HG03460 (cell line): ENCODE results near the gene INSRR.

Experiments
- ATAC-seq: cut with Tn5 transposase; IDR thresholded peaks from one replicate; pipeline ENCODE4 v1.9.1; 2021; ENCODE audit not compliant: unreplicated experiment

Gene INSRR

GRCh38 chr1:156808186-156809030, 50.5 kb downstream of the INSRR start:
- no peak for ATAC-seq

GRCh38 chr1:156807627-156808026, 51.3 kb downstream of the INSRR start:
- ATAC-seq, result no peak

GRCh38 chr1:156806512-156807440, 52.1 kb downstream of the INSRR start:
- ATAC-seq, result no peak

DNA sequence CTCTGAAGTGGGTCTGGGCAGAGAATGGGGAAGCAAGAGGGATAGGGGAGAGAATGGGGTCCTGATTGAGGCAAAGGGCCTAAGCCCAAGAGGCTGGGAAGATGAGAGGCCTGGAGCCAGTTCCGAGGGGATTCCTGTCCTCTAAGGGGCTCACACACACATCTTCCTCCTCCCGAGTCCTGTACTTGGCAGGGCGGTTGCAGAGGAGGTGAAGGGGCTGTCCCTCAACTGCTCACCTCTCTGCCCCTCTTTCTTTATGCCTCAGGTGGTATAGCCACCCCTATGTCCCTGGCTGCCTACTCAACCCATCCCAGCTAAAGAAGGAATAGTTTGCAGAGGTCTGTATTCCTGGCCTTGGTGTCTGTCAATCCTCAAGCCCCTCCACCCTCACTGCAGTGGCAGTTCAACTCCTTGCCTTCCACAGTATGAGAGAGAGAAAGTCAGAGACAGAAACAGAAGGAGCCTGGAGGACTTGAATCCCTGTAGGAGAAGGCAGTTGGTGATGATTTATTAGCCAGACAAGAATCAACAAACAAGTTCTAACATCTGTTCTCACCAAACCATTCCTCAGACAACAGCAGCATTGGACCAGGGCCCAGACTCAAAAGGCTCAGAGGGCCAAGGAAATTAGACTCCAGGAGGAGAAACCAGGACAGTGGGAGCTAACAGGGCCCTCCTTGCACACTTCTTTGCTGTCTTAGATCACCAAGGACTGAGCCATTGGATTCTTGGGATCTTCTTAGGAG, 53.0 kb downstream of the INSRR start:
- no peak for ATAC-seq

DNA sequence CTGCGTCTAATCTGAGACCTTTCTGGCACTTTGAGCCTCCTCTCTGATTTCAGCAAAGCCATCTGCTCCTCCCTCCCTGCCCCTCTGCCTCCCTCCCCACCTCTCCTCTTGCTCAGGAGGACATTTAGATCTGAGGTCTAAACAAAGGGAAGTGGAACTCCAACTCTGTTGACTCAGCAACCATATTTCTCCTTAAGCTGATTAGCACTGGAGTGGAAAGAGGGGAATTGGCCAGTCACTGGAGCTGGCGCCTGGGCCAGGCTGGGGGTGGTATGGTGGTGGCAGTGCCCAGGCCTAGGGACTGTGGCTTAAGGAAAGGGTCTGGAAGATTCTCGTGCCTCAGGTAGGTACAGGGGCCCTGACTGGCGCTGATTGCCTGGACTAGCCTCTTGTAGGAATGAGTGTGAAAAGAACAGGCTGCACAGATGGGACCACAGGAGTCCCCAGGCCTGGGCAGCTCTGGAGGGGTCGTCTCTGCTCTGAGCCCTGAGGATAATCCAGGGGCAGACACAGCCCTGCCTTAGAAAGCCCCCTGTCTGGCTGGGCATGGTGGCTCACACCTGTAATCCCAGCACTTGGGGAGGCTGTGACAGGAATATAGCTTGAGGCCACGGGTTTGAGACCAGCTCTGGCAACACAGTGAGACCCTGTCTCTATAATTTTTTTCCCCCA, 54.2 kb downstream of the INSRR start:
- no peak for ATAC-seq

DNA sequence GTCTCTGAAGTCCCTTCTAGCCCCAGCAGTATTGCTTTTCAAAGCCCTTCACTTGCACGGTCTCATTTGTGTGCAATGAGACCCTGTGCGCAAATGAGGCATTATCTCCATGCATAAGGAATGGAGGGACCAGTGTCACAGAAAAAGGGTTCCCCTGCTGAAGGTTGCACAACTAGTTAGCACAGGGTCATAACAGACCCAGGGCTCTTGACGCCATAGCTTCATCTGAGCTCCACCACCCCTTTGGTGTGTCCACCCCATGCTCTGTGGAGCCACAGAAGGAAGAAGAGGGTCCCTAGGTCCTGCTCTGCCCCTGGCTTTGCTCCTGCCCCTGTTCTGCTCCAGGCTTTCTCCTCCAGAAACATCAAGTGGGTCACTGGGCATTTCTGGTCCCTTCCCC, 54.9 kb downstream of the INSRR start:
- ATAC-seq, result no peak

- no peak for ATAC-seq
Measured at GRCh38 chr1:156803086-156803851, 55.6 kb downstream of the INSRR start.

DNA sequence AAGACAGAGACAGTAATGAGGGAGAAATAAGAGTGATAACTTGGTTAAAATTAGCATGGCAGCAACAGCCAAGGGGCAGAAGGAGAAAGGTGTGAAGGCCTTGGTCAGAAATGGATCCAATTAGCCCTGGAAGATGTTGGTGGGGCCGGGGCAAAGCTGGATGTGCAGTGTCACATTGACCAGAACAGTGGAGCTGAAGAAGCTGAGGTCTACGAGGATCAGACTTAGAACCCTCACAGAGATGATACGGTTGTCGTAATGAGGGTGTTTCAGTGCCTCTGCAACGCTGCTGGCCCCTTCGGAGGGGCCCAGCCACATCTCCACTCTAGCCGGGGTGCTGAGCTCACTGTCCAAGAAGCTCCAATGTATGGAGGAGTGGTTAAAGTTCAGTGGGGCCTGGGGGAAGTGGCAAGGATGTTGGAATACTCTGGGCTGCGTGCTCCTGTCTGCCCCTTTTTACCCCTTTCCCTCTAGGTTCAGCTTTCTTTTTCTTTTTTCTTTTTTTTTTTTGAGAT, 56.4 kb downstream of the INSRR start:
- no peak for ATAC-seq

- no peak for ATAC-seq
Measured at GRCh38 chr1:156801409-156802121, 57.4 kb downstream of the INSRR start.

GRCh38 chr1:156797212-156797871, 61.6 kb downstream of the INSRR start:
- ATAC-seq, result no peak

DNA sequence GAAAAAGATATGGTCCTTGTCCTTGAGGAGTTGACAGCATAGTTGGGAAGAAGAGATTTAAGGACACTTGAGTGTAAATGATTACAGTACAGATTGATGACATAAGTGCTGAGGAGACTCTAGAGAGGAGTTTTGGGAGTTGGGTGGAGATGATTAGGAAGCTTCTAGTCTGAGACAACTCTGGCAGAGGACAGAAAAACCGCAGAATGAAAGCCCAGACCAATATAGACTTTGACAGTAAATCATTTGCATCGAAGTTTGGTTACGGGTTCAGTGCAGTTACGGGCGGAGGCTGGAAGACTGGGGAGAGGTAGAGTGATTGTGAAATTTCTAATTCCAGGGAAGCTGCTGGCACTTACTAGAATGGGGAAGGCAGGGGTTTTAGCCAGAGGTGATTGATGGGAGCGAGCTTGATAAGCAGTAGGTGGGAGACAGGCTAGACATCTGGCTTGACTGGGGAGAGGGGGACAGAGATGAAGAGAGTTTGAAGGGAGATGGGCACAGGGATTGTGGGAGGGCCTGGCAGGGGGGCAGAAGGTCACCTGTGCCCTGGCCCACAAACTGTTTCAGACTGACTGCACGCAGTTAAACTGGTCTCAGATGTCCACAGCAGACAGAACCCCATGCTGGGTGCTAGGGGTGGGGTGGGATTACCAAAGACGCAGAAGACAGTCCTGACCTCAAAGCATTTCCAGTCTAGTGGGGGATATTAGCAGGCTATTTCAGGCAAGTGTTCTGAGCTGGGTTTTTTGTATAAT, 62.4 kb downstream of the INSRR start:
- ATAC-seq, result no peak

DNA sequence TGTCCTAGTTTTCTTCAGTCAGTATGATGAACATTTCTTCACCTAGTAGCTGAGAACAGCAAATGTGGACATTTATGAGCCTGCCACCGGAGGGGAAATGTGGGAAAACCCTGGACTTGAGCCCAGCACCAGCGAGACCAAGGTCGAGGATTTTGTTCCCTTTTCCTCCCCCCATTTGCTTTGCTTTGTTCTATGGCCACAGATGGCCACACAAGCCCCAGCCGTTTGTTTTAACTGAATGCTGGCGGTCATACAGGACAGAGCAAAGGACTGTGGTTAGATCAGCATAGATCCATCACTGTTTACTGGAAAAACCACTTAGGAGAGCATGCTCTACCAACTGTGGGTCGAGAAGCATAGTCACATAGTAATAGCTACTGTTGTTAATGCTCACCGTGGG, 63.1 kb downstream of the INSRR start:
- no peak for ATAC-seq

GRCh38 chr1:156795374-156795733, 63.6 kb downstream of the INSRR start:
- ATAC-seq, result no peak

- no peak for ATAC-seq
Measured at GRCh38 chr1:156794506-156795373, 64.2 kb downstream of the INSRR start.
